Subcutaneous adipose tissue (tissue), 4 donors: Measurements from ENCODE around the gene RAP1GDS1. TPM values are rescaled to one million over a fixed set of nuclear protein-coding genes. Genes with fewer than 3 reads are reported as not detected.

Source experiments
- total RNA-seq, 4 donors: library from RNA; depleted of rRNA; stranded (reverse); fragments of >200 nt; gene quantifications; one replicate each; pipeline ENCODE4 v1.1.0, GENCODE V29; 2016
- TF ChIP-seq, protein P1 (sequence below): fragments of 450-650 bp; IDR thresholded peaks from one replicate; pipeline ENCODE4 v1.5.1; 2016; ENCODE audit warnings: low read depth, mild to moderate bottlenecking, control low read depth, antibody characterized with exemption, moderate library complexity

The RAP1GDS1 gene
- total RNA-seq, 4 donors from 2014 or later, result 32.2 to 62.4 (median 40.3) TPM

DNA sequence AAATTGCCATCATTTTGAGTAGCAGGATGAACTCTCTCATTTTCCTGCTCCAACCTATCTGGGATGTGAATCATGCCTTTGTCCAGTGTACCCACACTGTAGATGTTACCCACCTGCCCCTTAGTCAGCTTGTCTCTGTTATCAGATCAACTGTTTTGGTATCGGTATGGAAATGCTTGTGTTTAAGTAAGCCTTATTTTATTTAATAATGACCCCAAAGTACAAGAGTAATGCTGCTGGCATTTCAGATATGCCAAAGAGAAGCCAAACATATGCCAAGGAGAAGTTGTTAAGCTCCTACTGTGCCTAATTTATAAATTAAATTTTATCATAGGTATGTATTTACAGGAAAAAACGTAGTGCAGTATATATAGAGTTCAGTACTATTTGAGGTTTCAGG is 18.6 kb upstream of the RAP1GDS1 start:
- TF ChIP-seq, protein P1, sequence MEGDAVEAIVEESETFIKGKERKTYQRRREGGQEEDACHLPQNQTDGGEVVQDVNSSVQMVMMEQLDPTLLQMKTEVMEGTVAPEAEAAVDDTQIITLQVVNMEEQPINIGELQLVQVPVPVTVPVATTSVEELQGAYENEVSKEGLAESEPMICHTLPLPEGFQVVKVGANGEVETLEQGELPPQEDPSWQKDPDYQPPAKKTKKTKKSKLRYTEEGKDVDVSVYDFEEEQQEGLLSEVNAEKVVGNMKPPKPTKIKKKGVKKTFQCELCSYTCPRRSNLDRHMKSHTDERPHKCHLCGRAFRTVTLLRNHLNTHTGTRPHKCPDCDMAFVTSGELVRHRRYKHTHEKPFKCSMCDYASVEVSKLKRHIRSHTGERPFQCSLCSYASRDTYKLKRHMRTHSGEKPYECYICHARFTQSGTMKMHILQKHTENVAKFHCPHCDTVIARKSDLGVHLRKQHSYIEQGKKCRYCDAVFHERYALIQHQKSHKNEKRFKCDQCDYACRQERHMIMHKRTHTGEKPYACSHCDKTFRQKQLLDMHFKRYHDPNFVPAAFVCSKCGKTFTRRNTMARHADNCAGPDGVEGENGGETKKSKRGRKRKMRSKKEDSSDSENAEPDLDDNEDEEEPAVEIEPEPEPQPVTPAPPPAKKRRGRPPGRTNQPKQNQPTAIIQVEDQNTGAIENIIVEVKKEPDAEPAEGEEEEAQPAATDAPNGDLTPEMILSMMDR, result no peak

DNA sequence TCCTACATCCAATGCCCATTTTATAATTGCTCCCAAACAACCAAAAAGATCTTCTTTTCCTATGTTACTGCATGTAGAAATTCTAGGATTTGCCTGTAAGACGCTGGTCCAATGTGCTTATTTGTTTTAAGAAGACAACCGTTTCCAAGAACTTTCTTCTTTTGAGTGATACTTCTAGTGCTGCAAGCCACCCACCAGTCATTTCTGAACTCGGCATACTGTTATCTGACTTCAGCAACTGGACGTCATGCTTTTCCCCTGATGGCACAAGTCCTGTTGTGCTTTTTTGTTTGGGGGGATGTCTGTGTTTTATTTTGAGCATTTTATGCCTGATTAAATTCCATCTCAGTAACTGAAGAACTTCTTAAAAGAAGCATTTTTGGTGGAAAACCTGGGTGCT is 16.0 kb upstream of the RAP1GDS1 start:
- TF ChIP-seq, protein P1, result no peak

DNA sequence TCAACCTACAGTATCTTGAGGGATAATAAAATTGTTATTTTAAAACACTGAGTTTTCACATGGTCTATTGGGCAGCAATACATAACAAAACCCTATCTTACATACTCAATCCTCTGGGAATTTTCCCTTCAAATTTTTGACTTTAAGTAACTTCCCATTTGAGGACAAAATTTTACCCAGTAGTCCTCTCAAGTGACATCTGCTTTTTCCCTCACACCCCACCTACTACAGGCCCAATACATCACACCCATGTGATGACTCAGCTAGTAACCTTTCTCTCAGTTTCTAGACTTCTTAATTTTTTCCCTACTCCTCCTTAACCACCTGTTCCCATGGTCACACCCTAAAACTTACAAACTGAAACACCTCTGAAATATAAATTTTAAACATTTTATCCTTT is 12.2 kb upstream of the RAP1GDS1 start:
- TF ChIP-seq, protein P1, result no peak

DNA sequence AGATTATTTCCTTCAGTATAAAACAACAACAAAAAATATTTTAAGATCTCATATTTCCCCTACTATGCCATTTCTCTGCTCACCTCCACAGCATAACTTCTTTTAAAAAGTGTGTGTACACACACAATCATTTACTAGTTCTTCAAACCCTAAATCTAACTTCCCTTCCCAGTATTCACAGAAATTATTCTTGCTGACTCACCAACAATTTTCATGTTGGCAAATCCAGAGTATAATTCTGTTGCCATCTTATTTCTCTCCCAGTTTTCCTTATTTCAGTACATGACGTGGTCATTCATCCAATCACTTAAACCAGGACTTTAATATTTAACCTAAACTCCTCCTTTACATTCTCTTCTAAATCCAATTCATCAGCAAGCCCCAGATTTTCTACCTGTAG is 11.4 kb upstream of the RAP1GDS1 start:
- TF ChIP-seq, protein P1, result no peak

DNA sequence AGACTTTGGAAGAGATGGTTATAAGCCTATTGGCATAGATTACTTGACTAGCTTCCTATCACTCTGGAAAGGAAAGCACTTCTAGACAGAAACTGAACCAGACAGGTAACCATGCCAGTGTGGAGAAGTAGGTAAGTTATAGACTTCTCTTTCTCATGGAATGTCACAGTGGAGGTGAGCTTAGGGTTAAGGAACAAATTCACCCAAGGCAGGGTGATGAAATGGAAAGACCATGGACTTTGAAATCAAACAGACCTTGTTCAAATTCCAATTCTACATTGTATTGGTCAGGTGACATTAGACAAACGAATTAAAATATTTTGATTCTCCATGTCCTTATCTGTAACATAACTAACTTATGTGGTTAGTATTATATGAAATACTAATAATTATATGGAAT is 7.7 kb upstream of the RAP1GDS1 start:
- TF ChIP-seq, protein P1, result no peak

DNA sequence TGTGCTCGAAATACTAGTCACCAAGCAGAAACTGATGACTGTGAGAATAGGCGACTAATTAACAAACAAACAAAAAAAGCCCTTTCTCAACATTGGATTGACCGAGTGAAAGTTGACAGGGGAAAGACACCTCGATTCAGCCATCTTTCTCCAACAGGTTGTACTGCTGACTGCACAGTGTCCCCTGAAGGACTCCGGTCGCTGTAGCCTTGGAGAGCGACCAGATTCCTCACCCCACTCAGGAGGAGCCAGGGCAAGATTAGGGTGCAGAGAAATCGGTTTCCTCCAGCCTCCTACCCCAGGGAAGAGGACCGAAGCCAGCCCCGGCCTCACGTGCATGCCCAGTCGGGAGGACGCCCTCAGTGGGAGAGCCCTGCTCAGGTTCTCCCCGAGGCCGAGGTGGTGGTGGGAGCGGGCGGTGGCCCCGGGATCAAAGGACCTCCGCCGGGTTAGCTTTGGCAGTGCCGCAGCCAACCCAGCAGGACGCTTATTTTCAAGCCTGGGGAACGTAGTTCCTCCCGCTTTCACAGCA is 1.1 kb upstream of the RAP1GDS1 start:
- TF ChIP-seq, protein P1, result no peak

DNA sequence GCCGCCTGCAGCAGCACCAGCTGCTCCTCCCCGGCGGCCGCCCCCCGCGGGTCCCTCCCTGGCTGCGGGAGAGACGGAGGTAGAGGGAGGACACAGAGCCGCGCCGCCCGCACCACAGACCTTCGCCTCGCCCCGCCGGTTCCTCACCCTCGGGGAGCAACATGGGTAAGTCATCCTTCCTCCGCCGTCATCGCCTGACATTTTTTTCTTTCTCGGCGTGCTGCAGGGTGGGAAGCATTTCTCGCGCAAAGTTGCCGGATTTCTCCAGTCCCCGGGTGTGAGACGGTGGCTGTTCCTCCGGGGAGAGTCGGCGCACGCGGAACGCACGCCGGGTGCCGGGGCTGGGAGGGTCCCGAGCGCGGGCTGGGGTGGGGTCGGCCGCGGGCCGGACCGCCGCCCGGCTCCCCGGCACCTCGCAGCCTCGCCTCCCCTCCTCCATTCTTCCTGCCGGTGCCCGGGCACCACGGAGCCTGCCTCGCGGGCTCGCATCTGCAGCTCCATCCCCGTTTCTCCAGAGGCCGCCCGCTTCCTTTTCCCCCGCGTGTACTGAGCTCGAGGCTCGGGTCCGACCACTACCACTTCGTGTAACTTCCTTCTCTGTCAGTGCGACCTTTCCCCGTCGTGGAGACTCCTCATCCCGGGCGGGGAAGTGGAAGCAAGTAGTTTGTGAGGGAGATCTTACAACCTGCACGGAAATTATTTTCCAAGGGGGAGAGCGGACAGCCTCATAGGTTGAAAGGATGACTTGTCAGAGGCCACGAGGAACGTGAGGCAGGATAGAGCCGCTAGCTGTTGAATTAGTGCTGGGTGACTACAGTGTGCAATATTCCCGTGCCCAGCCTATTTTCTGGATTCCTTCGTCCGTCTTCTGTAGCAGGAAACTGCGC is 464 bp downstream of the RAP1GDS1 start:
- TF ChIP-seq, protein P1, result no peak
